Measurements from ENCODE around the gene MBNL3.

MBNL3 gene

DNA sequence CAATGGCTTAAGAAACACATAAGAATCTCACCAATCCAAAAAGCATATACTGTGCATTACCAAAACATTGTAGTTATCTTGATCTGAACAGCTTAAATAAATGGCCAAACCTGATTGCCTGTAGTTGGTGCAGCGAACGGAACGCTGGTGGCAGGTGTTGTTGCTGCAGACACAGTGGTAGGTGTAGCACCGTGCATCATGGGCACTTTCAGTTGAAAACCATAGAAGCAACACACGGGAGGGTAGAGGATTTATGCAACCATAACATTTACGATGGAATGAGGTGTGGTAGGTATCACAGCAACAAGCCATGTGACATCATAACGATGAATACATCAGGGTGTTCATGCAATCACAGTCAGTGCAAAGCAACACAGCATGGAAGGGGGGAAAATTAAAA is 106.8 kb downstream of the MBNL3 start:
- Mint-ChIP-seq H3K4me3 (no peak overlapping the region), H3K27ac (ENCODE audit: low read depth) (no peak overlapping the region), H3K36me3 (ENCODE audit: insufficient read depth) (peaks cover 4% of the 10 kb centered on the region), H3K4me1 (no peaks in the 10 kb centered on the region), H3K27me3 (no peaks in the 10 kb centered on the region), H3K9me3 (no peaks in the 10 kb centered on the region)
- DNase-seq (ENCODE audit: low spot score in 2 of 2) (no peak), ATAC-seq (replicated peaks; ENCODE audit: extremely low read depth, poor library complexity, severe bottlenecking) (no peak)

DNA sequence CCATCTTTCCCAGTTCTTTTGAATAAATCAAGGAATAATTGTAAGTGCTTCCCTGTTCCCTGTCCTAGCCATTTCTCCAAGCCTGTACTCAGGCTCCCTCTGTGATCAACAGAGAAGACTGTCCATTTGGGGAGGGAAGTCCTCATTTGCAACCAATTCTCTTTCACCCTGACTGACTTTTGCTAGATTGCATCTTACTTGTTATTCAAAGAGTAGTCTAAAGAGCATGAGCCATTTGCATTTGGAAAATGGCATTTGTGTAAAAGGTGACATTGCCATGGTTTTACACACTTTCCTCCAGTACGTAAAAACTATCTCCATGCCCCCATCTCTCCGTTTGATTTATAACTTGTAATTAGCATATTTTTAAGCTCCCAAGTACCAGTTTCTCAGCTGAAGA is 110.6 kb downstream of the MBNL3 start:
- peaks cover 1% of the 10 kb centered on the region for H3K36me3 Mint-ChIP-seq (ENCODE audit: insufficient read depth)
- no peaks in the 10 kb centered on the region for H3K9me3 Mint-ChIP-seq
- ATAC-seq (replicated peaks; ENCODE audit: extremely low read depth, poor library complexity, severe bottlenecking) (no peak), DNase-seq (ENCODE audit: low spot score in 2 of 2) (no peak)
- H3K4me1 Mint-ChIP-seq = no peaks in the 10 kb centered on the region
- no peaks in the 10 kb centered on the region for H3K27me3 Mint-ChIP-seq
- H3K4me3 Mint-ChIP-seq = no peak overlapping the region
- H3K27ac Mint-ChIP-seq (ENCODE audit: low read depth) = no peak overlapping the region

DNA sequence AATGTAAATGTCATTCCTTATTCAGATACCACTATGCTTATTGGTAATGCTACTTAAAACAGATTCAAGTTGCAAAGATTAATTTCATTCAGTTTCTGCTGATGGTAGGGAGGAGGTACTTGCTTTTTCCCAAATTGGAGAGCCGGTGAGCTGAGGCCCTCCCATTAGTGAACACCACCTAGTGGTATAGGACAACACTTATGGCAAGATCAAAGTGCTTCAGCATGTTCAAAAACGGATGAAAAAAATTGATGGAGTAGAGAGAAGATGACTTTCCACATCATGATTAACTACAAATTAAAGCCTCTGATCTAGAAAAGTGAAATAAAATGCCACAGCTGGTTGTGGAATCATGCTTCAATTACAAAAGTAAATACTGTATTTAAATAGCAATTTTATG is 112.9 kb downstream of the MBNL3 start:
- peaks cover 1% of the 10 kb centered on the region for H3K36me3 Mint-ChIP-seq (ENCODE audit: insufficient read depth)
- ATAC-seq (replicated peaks; ENCODE audit: extremely low read depth, poor library complexity, severe bottlenecking) (no peak), DNase-seq (ENCODE audit: low spot score in 2 of 2) (no peak)
- no peaks in the 10 kb centered on the region for H3K9me3 Mint-ChIP-seq
- no peaks in the 10 kb centered on the region for H3K27me3 Mint-ChIP-seq
- H3K4me3 Mint-ChIP-seq = no peak overlapping the region
- no peaks in the 10 kb centered on the region for H3K4me1 Mint-ChIP-seq
- H3K27ac Mint-ChIP-seq (ENCODE audit: low read depth) = no peak overlapping the region

DNA sequence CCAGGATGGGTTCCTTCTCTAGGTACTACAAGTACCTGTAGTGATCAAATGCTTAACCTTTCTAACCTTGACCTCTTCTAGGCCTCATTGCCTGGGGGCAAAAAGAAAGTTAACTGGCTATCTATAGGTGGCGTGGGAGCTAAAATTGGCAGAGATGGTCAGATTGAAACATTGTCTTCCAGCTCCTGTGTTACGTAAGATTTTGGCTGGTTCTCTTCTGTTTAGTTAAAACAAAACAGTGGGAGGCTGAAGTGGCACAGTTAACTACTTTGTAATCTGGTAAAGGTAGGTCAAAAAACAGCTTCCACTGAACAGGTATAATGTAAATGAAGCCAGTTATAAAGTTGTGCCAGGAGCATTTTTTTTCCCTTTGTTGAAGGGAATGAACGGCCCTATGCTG is 115.2 kb downstream of the MBNL3 start:
- peaks cover 1% of the 10 kb centered on the region for H3K36me3 Mint-ChIP-seq (ENCODE audit: insufficient read depth)
- ATAC-seq (replicated peaks; ENCODE audit: extremely low read depth, poor library complexity, severe bottlenecking) = no peak

DNA sequence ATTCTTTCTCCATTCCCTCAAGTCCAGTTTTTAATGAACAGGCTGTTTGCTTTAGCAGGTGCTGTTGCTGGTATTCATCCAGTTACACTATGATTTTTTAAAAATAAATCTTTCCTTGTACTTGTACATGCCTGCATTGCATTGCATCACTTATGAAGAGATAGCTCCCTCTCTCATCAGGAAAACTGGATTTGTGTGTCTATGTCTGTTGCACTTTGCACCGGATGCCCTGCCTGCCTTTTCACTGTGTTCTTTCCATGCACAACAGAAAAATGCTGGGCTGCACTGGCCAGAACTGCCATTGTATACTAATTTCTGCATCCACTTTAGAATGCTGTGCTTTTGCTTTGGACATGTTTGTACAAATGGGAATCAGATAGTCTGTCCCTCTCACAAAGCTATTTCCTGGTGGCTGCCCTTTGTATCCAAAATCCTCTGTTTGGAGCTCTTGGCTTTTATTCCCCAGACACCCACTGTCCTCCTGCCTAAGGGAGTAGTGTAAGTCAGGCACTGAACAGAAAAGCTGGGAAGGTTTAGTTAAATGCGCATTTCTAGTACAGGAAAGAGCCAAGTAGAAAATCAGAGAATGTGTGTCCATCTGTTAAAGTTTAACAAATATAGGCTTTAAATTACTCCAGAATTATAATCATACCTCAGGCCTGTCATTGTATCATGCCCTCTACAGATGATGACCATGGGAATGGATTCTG is 119.1 kb downstream of the MBNL3 start:
- ATAC-seq (replicated peaks; ENCODE audit: extremely low read depth, poor library complexity, severe bottlenecking) = no peak
- Mint-ChIP-seq H3K27me3 (no peaks in the 10 kb centered on the region), H3K9me3 (no peaks in the 10 kb centered on the region)

More for the DNA sequence above, 115.2 kb downstream of the MBNL3 start:
- DNase-seq (ENCODE audit: low spot score in 2 of 2) = no peak
- no peak overlapping the region for H3K27ac Mint-ChIP-seq (ENCODE audit: low read depth)
- no peak overlapping the region for H3K4me3 Mint-ChIP-seq
- H3K4me1 Mint-ChIP-seq = no peaks in the 10 kb centered on the region
- no peaks in the 10 kb centered on the region for H3K9me3 Mint-ChIP-seq
- H3K27me3 Mint-ChIP-seq = no peaks in the 10 kb centered on the region

DNA sequence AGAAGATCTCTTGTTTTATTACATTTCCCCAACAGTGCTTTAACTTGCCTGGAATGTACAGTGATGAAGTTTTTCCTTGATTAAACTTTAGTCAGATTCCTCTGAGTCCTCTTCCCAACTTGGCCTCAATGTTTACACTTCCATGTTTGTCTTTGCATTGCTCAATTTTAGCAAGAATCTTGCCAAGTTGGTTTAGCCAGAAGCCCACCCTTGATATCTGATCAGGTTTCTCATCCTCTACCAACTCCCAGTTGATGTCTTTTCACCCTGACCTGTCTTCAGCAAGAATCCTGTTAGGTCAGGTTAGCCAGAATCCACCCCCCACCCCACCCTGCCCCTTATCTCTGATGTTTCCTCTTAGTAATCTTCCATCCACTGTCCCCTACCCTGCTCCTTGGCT is 120.9 kb downstream of the MBNL3 start:
- no peaks in the 10 kb centered on the region for H3K36me3 Mint-ChIP-seq (ENCODE audit: insufficient read depth)
- H3K27ac Mint-ChIP-seq (ENCODE audit: low read depth) = no peak overlapping the region
- H3K4me3 Mint-ChIP-seq = no peak overlapping the region
- ATAC-seq (replicated peaks; ENCODE audit: extremely low read depth, poor library complexity, severe bottlenecking) (no peak), DNase-seq (ENCODE audit: low spot score in 2 of 2) (no peak)
- no peaks in the 10 kb centered on the region for H3K4me1 Mint-ChIP-seq
- H3K27me3 Mint-ChIP-seq = no peaks in the 10 kb centered on the region
- H3K9me3 Mint-ChIP-seq = peaks cover 6% of the 10 kb centered on the region

More for the DNA sequence above, 119.1 kb downstream of the MBNL3 start:
- no peaks in the 10 kb centered on the region for H3K4me1 Mint-ChIP-seq
- H3K4me3 Mint-ChIP-seq = no peak overlapping the region
- H3K27ac Mint-ChIP-seq (ENCODE audit: low read depth) = no peak overlapping the region
- no peak for DNase-seq (ENCODE audit: low spot score in 2 of 2)
- H3K36me3 Mint-ChIP-seq (ENCODE audit: insufficient read depth) = no peaks in the 10 kb centered on the region

DNA sequence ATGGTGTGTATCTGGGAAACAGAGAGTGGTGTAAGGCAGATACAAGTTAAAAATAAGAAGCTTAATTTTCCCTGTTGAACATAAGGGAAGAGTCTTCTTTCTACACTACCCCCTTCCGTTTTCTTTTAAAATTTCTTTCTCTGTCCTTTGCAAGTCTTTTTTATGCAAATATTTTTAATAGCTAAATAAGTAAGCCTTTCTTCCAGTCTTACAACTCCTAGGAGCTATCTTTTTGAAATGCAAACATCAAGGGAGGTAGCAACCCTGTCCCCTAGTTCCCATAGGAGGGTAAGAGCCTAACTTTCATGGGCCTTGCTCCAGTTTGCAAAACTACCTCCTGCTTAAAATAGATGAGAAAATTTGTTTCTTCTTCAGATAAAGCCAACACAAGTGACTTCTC is 121.5 kb downstream of the MBNL3 start:
- no peaks in the 10 kb centered on the region for H3K27me3 Mint-ChIP-seq
- no peaks in the 10 kb centered on the region for H3K4me1 Mint-ChIP-seq
- peaks cover 6% of the 10 kb centered on the region for H3K9me3 Mint-ChIP-seq
- H3K27ac Mint-ChIP-seq (ENCODE audit: low read depth) = no peak overlapping the region
- no peaks in the 10 kb centered on the region for H3K36me3 Mint-ChIP-seq (ENCODE audit: insufficient read depth)
- ATAC-seq (replicated peaks; ENCODE audit: extremely low read depth, poor library complexity, severe bottlenecking) = no peak
- no peak overlapping the region for H3K4me3 Mint-ChIP-seq
- DNase-seq (ENCODE audit: low spot score in 2 of 2) = no peak

DNA sequence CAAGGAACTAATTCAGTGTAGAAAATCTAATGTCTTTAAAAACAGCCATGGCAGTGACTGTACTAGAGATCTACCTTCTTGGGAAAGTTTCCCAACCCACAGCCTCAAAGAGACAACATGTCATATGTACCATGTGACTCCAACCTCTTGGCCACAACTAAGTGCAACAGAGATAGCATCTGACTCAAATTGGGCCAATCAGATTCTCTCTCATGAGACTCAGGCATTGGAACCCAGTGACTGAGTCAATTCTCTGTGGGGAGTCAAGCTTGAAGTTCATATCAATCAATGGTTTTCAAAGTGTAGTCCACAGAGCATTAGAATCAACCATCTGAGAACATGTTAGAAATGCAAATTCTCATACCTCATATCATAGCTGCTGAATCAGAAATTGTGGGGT is 123.3 kb downstream of the MBNL3 start:
- Mint-ChIP-seq H3K27ac (ENCODE audit: low read depth) (no peak overlapping the region), H3K36me3 (ENCODE audit: insufficient read depth) (no peaks in the 10 kb centered on the region), H3K4me3 (no peak overlapping the region), H3K4me1 (no peaks in the 10 kb centered on the region), H3K9me3 (peaks cover 6% of the 10 kb centered on the region), H3K27me3 (no peaks in the 10 kb centered on the region)
- DNase-seq (ENCODE audit: low spot score in 2 of 2) (no peak), ATAC-seq (replicated peaks; ENCODE audit: extremely low read depth, poor library complexity, severe bottlenecking) (no peak)

DNA sequence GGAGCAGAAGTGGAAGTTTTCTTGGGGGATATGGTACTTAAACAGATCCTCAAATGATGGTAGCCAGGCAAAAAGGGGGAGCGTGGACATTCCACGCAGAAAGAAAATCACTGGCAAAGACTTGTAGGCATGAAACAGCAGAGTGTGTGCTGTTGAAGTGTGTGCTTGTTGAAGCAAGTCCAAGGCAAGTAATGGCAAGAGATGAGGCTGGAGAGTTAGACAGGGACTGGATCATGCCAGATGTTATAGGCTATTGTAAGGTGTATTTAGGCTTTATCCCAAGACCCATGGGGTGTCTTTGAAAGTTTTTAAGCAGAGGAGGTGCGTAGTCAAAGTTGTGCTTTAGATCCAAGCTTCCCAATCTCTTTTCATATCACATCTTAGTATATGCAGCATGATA is 124.5 kb downstream of the MBNL3 start:
- Mint-ChIP-seq H3K4me3 (no peak overlapping the region), H3K36me3 (ENCODE audit: insufficient read depth) (no peaks in the 10 kb centered on the region), H3K9me3 (peaks cover 6% of the 10 kb centered on the region), H3K27ac (ENCODE audit: low read depth) (no peak overlapping the region), H3K4me1 (no peaks in the 10 kb centered on the region), H3K27me3 (no peaks in the 10 kb centered on the region)
- ATAC-seq (replicated peaks; ENCODE audit: extremely low read depth, poor library complexity, severe bottlenecking) (no peak), DNase-seq (ENCODE audit: low spot score in 2 of 2) (no peak)

DNA sequence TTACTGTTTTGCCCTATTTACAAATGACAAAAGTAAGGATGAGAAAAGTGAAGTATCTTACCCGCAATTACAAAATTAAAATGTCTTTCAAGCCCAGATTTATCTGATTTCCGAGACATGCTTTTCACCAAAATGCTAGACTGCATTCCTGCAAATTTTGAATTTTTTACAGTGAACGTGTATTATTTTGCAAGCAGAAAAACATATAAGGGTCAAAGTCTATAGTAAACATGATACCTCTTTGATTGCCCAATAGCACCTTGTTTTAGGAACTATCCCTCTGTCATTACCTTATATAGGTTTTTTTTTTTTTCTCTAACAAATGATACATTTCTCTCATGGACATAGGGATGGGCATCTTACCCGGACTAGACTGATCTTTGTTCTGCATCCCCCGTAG is 135.4 kb downstream of the MBNL3 start:
- Mint-ChIP-seq H3K36me3 (ENCODE audit: insufficient read depth) (no peaks in the 10 kb centered on the region), H3K4me1 (no peaks in the 10 kb centered on the region), H3K4me3 (no peak overlapping the region), H3K9me3 (no peaks in the 10 kb centered on the region), H3K27me3 (no peaks in the 10 kb centered on the region), H3K27ac (ENCODE audit: low read depth) (no peak overlapping the region)
- DNase-seq (ENCODE audit: low spot score in 2 of 2) (no peak), ATAC-seq (replicated peaks; ENCODE audit: extremely low read depth, poor library complexity, severe bottlenecking) (no peak)

DNA sequence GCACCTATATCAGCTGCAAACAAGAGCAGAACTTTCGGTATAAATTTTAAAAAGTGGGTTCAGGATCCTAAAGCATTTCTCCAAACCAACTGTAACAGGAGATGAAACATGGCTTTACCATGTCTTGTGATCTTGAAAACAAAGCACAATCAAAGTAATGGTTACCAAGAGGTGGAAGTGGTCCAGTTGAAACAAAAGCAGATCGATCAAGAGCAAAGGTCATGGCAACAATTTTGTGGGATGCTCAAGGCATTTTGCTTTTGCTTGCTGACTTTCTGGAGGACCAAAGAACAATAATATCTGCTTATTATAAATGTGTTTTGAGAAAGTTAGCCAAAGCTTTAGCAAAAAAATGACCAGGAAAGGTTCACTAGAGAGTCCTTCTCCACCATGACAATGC is 152.7 kb downstream of the MBNL3 start:
- no peak overlapping the region for H3K4me3 Mint-ChIP-seq
- H3K9me3 Mint-ChIP-seq = no peaks in the 10 kb centered on the region
- H3K36me3 Mint-ChIP-seq (ENCODE audit: insufficient read depth) = no peaks in the 10 kb centered on the region
- H3K27ac Mint-ChIP-seq (ENCODE audit: low read depth) = no peak overlapping the region
- DNase-seq (ENCODE audit: low spot score in 2 of 2) (no peak), ATAC-seq (replicated peaks; ENCODE audit: extremely low read depth, poor library complexity, severe bottlenecking) (no peak)
- H3K27me3 Mint-ChIP-seq = no peaks in the 10 kb centered on the region
- H3K4me1 Mint-ChIP-seq = peaks cover 6% of the 10 kb centered on the region

DNA sequence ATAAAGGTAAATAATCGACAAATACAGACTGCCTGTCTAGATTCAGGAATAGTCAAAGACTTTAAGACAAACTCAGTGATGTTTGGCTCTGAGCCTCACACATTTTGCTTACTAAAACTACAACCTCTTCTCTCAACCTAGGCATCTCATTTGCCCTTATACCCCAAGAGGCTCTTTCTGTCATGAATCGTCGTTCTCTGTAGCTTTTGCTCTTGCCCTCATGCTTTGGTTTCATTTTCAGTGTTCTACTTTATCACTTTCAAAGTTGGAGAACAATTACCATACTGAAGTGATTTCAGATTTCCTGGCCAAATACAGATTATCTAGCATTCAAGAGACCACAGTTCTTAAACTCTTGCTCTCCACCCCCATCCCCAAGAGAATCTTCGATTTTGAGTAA is 155.5 kb downstream of the MBNL3 start:
- no peak overlapping the region for H3K4me3 Mint-ChIP-seq
- ATAC-seq (replicated peaks; ENCODE audit: extremely low read depth, poor library complexity, severe bottlenecking) = no peak
- no peaks in the 10 kb centered on the region for H3K36me3 Mint-ChIP-seq (ENCODE audit: insufficient read depth)
- no peaks in the 10 kb centered on the region for H3K9me3 Mint-ChIP-seq
- H3K27ac Mint-ChIP-seq (ENCODE audit: low read depth) = peak overlapping the region; percentile 7
- peaks cover 6% of the 10 kb centered on the region for H3K4me1 Mint-ChIP-seq
- no peaks in the 10 kb centered on the region for H3K27me3 Mint-ChIP-seq
- DNase-seq (ENCODE audit: low spot score in 2 of 2) = no peak

DNA sequence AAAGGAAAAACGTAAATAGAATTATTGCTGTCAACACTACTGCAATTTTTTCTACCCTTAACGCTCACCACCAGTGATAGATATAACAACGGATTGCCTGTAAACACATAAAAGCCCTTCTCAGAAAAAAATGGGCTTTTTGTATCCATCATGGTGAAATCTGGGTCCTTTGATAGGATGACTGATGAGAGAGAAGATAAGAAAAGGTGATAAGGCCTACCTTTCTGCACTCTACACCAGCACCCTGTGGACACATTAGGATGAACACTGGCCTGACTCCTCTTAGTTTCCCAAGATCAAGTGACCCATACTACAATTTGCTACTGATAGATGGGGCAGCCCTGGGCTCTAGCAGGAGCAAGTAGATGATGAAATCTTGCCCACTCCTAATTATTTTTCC is 157.3 kb downstream of the MBNL3 start:
- ATAC-seq (replicated peaks; ENCODE audit: extremely low read depth, poor library complexity, severe bottlenecking) (no peak), DNase-seq (ENCODE audit: low spot score in 2 of 2) (no peak)
- Mint-ChIP-seq H3K27me3 (no peaks in the 10 kb centered on the region), H3K4me1 (peaks cover 6% of the 10 kb centered on the region), H3K9me3 (no peaks in the 10 kb centered on the region), H3K27ac (ENCODE audit: low read depth) (no peak overlapping the region), H3K4me3 (no peak overlapping the region), H3K36me3 (ENCODE audit: insufficient read depth) (no peaks in the 10 kb centered on the region)

DNA sequence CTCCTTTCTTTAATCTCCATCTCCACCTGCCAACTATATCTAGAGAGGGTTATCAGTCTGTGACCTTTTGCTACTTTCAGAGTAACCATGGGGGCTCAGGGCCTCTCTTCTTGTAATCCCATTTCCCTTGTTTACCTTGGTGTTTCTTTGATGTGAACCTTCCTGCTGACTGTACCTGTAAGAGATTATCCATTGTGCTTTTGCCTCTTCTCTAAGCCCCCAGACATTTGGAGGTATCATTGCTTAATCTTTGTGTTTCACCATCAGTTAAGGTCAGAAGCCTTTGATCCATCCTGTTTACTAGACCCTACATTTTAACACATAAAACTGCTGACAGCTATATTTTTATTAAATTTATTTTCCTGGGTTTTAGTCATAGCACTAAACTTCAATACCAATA is 157.8 kb downstream of the MBNL3 start:
- no peak overlapping the region for H3K4me3 Mint-ChIP-seq

More for the DNA sequence above, 157.8 kb downstream of the MBNL3 start:
- Mint-ChIP-seq H3K36me3 (ENCODE audit: insufficient read depth) (no peaks in the 10 kb centered on the region), H3K9me3 (no peaks in the 10 kb centered on the region), H3K4me1 (peaks cover 6% of the 10 kb centered on the region), H3K27ac (ENCODE audit: low read depth) (no peak overlapping the region), H3K27me3 (no peaks in the 10 kb centered on the region)
- DNase-seq (ENCODE audit: low spot score in 2 of 2) = no peak
- no peak for ATAC-seq (replicated peaks; ENCODE audit: extremely low read depth, poor library complexity, severe bottlenecking)

Data from central memory CD8-positive, alpha-beta T cell (primary cell).